ENCODE measurements around the gene SP9. TPM values are rescaled to one million over a fixed set of nuclear protein-coding genes. Genes with fewer than 3 reads are reported as not detected.
"Not testable (repeated sequence)": the region's sequence is repeated elsewhere in the genome, so short reads cannot be mapped to it uniquely, and the experiment has no call there.

The SP9 gene
- total RNA-seq, 1 donor from 2014 or later = not detected

DNA sequence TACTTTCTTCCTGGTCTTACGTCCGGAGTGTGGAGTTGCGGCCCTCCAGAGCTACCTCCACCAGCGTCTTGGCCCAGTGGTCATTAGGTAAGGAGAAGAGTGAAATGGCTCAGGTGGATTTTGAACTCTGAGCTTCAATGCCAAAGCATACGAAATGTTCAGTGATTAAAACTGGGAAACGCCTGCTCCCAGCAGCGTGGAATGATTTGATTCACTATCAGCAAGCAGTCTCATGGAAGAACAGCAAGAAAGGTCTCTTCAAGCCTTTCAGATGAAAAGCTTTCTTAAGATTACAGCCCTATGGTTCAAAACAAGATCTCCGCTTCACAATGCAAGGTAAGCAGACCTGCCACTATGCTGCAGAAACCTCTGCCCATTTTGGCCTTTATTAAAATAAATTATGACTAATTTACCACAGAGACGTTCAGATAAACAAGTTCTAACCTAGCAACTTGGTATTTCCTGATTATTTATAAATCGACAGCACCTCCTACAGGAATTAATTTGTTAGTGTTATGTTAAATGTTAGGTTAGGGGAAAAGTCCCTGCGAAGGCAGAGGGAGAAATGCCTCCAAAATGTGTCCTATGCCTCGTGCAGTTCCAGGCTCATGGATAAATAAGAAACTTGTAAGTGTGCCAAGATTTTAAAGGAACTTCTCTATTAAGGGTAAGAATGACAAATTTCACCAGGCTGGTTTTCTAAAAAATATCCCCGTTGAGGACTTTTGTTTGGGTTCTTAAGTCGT is 10.1 kb downstream of the SP9 start:
- no peak for DNase-seq
- H3K27me3 Mint-ChIP-seq (ENCODE audit: unreplicated experiment) = peaks cover 24% of the 10 kb centered on the region
- H3K4me1 Mint-ChIP-seq (ENCODE audit: low read depth, unreplicated experiment) = peaks cover 15% of the 10 kb centered on the region
- no peak overlapping the region for H3K27ac Mint-ChIP-seq (ENCODE audit: unreplicated experiment)
- peaks cover 15% of the 10 kb centered on the region for H3K9me3 Mint-ChIP-seq (ENCODE audit: unreplicated experiment)
- TF ChIP-seq, protein P1, sequence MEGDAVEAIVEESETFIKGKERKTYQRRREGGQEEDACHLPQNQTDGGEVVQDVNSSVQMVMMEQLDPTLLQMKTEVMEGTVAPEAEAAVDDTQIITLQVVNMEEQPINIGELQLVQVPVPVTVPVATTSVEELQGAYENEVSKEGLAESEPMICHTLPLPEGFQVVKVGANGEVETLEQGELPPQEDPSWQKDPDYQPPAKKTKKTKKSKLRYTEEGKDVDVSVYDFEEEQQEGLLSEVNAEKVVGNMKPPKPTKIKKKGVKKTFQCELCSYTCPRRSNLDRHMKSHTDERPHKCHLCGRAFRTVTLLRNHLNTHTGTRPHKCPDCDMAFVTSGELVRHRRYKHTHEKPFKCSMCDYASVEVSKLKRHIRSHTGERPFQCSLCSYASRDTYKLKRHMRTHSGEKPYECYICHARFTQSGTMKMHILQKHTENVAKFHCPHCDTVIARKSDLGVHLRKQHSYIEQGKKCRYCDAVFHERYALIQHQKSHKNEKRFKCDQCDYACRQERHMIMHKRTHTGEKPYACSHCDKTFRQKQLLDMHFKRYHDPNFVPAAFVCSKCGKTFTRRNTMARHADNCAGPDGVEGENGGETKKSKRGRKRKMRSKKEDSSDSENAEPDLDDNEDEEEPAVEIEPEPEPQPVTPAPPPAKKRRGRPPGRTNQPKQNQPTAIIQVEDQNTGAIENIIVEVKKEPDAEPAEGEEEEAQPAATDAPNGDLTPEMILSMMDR (IDR thresholded peaks at IDR 0.05; ENCODE audit: partially characterized antibody, unreplicated experiment) = peak; percentile 62
- peaks cover 4% of the 10 kb centered on the region for H3K36me3 Mint-ChIP-seq (ENCODE audit: unreplicated experiment)
- no peak overlapping the region for H3K4me3 Mint-ChIP-seq (ENCODE audit: unreplicated experiment)

DNA sequence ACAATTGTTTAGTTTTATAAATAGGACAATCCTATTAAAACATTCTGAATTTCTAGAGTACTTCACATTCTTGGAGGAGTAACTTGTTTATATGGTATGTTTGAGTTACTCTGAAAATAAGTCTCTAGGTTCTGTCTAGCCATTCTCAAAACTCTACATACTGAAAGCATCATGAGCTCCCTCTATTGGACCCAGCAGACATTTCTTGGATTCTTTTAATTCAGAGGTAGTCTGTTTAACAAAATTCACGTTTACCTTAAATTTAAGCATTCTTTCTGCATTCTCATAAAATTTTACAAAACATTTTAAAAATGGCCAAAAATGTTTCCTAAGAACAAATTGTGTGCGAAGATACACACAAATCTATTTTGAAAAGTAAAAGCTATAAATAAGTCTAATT is 15.3 kb downstream of the SP9 start:
- peaks cover 4% of the 10 kb centered on the region for H3K36me3 Mint-ChIP-seq (ENCODE audit: unreplicated experiment)

DNA sequence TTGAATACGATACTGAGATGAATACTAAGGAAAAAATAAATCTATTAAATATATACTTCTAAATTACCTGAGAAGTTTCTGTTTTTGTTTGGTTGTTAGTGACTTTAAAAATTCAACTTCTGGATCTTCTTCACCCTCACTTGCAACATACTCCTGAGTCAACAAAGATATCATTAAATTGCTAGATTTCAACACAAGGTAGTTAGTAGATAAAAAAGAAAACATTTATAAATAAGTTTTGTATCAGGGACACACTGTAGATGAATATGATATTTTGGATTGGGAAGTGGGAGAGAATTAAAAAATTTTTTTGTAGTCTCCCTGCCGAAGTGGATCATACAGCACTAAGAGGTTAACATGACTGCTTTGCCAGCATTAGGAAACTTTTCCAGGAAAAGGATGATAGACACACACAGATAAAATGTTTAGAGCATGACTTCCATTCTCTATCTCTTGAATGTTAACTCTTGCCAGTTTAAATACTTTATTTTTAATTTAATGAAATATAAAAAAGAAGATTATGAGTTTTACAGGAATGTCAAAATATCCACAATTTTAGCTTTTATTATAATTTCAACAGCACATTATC is 15.9 kb downstream of the SP9 start:
- peaks cover 4% of the 10 kb centered on the region for H3K9me3 Mint-ChIP-seq (ENCODE audit: unreplicated experiment)
- DNase-seq = no peak
- no peaks in the 10 kb centered on the region for H3K4me1 Mint-ChIP-seq (ENCODE audit: low read depth, unreplicated experiment)
- H3K4me3 Mint-ChIP-seq (ENCODE audit: unreplicated experiment) = no peak overlapping the region
- TF ChIP-seq, protein P1 (IDR thresholded peaks at IDR 0.05; ENCODE audit: partially characterized antibody, unreplicated experiment) = no peak
- no peaks in the 10 kb centered on the region for H3K27me3 Mint-ChIP-seq (ENCODE audit: unreplicated experiment)
- H3K36me3 Mint-ChIP-seq (ENCODE audit: unreplicated experiment) = peaks cover 4% of the 10 kb centered on the region
- no peak overlapping the region for H3K27ac Mint-ChIP-seq (ENCODE audit: unreplicated experiment)

More for the DNA sequence above, 15.3 kb downstream of the SP9 start:
- no peak for DNase-seq
- no peak overlapping the region for H3K27ac Mint-ChIP-seq (ENCODE audit: unreplicated experiment)
- no peaks in the 10 kb centered on the region for H3K4me1 Mint-ChIP-seq (ENCODE audit: low read depth, unreplicated experiment)
- H3K9me3 Mint-ChIP-seq (ENCODE audit: unreplicated experiment) = peaks cover 4% of the 10 kb centered on the region
- TF ChIP-seq, protein P1 (IDR thresholded peaks at IDR 0.05; ENCODE audit: partially characterized antibody, unreplicated experiment) = peak; percentile 48
- no peak overlapping the region for H3K4me3 Mint-ChIP-seq (ENCODE audit: unreplicated experiment)
- peaks cover 2% of the 10 kb centered on the region for H3K27me3 Mint-ChIP-seq (ENCODE audit: unreplicated experiment)

DNA sequence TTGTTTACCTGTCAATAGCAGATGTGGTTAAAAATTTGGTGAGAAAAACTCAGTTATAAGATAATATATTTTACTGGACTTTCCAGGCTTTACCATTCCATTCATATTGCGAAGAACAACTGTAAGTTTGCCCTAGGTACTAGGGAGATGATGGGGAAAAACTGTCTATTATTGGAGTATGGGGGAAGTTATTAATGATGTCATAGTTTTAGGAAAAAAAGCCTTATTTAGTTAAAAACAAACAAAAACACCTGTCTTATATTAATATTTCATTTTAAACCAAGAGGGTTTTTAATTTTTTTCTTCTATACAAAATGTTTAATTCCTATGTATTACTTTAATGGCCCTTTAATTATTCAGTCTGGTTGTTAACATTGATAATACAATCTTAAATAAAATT is 18.2 kb downstream of the SP9 start:
- Mint-ChIP-seq H3K27me3 (ENCODE audit: unreplicated experiment) (no peaks in the 10 kb centered on the region), H3K4me1 (ENCODE audit: low read depth, unreplicated experiment) (no peaks in the 10 kb centered on the region), H3K36me3 (ENCODE audit: unreplicated experiment) (peaks cover 4% of the 10 kb centered on the region), H3K9me3 (ENCODE audit: unreplicated experiment) (peaks cover 4% of the 10 kb centered on the region), H3K4me3 (ENCODE audit: unreplicated experiment) (no peak overlapping the region), H3K27ac (ENCODE audit: unreplicated experiment) (no peak overlapping the region)
- TF ChIP-seq, protein P1 (IDR thresholded peaks at IDR 0.05; ENCODE audit: partially characterized antibody, unreplicated experiment) = no peak
- no peak for DNase-seq

DNA sequence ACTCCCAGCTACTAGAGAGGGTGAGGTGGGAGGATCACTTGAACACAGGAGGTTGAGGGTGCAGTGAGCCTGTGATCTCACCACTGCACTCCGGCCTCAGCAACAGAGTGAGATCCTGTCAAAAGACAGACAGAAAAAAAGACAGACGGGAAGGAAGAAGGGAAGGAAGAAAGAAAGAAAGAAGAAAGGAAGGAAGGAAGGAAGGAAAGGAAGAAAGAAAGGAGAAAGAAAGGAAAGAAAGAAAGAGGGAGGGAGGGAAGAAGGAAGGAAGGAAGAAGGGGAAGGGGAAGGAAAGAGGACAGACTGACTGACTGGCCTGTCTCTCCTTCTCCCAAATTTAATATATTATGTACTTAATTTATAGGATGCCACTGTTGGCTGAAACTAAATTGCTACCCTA is 21.6 kb downstream of the SP9 start:
- no peak for DNase-seq
- no peaks in the 10 kb centered on the region for H3K9me3 Mint-ChIP-seq (ENCODE audit: unreplicated experiment)
- TF ChIP-seq, protein P1 (IDR thresholded peaks at IDR 0.05; ENCODE audit: partially characterized antibody, unreplicated experiment) = no peak
- H3K4me1 Mint-ChIP-seq (ENCODE audit: low read depth, unreplicated experiment) = no peaks in the 10 kb centered on the region
- H3K27me3 Mint-ChIP-seq (ENCODE audit: unreplicated experiment) = no peaks in the 10 kb centered on the region
- H3K27ac Mint-ChIP-seq (ENCODE audit: unreplicated experiment) = no peak overlapping the region
- no peaks in the 10 kb centered on the region for H3K36me3 Mint-ChIP-seq (ENCODE audit: unreplicated experiment)
- no peak overlapping the region for H3K4me3 Mint-ChIP-seq (ENCODE audit: unreplicated experiment)

DNA sequence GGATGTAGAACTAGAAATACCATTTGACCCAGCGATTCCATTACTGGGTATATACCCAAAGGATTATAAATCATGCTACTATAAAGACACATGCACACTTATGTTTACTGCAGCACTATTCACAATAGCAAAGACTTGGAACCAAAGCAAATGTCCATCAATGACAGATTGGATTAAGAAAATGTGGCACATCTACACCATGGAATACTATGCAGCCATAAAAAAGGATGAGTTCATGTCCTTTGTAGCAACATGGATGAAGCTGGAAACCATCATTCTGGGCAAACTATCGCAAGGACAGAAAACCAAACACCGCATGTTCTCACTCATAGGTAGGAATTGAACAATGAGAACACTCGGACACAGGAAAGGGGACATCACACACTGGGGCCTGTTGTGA is 24.9 kb downstream of the SP9 start:
- H3K4me1 Mint-ChIP-seq (ENCODE audit: low read depth, unreplicated experiment); H3K4me3 Mint-ChIP-seq (ENCODE audit: unreplicated experiment); DNase-seq; H3K9me3 Mint-ChIP-seq (ENCODE audit: unreplicated experiment); H3K27ac Mint-ChIP-seq (ENCODE audit: unreplicated experiment); H3K27me3 Mint-ChIP-seq (ENCODE audit: unreplicated experiment): not testable (repeated sequence)
- H3K36me3 Mint-ChIP-seq (ENCODE audit: unreplicated experiment) = peaks cover 16% of the 10 kb centered on the region

Measured in glutamatergic neuron (in vitro differentiated cells).